ENCODE results near the gene PCK2.

DNA sequence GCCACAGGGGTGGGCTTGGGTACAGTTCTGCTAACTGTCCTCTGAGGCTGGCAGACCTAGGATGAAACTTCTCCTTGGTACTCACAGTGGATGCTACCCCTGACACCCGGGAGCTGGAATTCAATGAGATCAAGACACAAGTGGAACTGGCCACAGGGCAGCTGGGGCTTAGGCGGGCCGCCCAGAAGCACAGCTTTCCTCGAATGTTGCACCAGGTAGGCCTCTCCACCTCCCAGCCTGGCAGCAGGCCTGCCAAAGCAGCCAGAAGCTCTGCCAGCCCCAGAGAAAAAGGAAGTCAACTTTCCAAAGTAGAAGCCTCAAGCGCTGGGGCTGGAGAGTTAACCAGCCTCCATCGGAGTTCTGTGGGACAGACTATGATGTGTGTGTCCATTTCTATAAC is 23.1 kb downstream of the PCK2 start:
- no peak for TF ChIP-seq CTCF (IDR thresholded peaks at IDR 0.05)
- TF ChIP-seq POLR2A (IDR thresholded peaks at IDR 0.05) = no peak

Measured in vagina (tissue), 2 donors.